Tibial nerve (tissue), 4 donors: ENCODE results near the gene APOBEC2.

Source experiments
- EP300 ChIP-seq, 2 donors: sonication (generic); formaldehyde crosslinking; IDR thresholded peaks; one replicate each; pipeline ENCODE4 v1.6.1; 2017; ENCODE audit warnings: antibody characterized with exemption in 2 of 2, mild to moderate bottlenecking in 1 of 2
- POLR2A ChIP-seq, 2 donors: fragments of 450-650 bp; IDR thresholded peaks; one replicate each; pipeline ENCODE4 v1.6.1; 2017; ENCODE audit warnings: antibody characterized with exemption in 2 of 2, mild to moderate bottlenecking in 2 of 2, moderate library complexity in 2 of 2
- TF ChIP-seq, protein P1 (sequence below), 5 experiments: fragments of 200-600 bp in 3 of 5; fragments of 450-650 bp in 2 of 5; sonication (generic) in 3 of 5; IDR thresholded peaks; one replicate each; pipeline ENCODE4 v1.5.1; 2016 to 2019; ENCODE audit warnings: antibody characterized with exemption in 5 of 5, mild to moderate bottlenecking in 3 of 5, moderate library complexity in 2 of 5

DNA sequence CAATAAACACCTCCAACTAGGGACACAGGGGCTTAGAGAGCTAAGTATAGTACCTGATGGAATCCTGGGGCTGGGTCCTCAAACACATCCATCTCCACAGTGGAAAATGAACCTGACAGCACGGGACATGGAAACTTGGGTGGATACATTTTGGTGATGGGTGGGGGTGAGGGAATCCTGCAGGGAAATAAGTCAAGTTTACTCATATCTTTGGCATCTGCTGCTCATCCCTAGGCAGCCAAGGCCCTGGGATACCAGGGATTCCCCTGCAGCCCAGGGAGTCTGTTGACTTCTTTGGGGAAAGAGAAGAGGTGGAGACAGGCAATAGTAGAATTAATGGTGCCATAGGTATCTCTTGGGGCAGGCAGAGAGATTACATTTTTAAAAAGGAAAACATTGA is 6.6 kb downstream of the APOBEC2 start:
- TF ChIP-seq, protein P1, sequence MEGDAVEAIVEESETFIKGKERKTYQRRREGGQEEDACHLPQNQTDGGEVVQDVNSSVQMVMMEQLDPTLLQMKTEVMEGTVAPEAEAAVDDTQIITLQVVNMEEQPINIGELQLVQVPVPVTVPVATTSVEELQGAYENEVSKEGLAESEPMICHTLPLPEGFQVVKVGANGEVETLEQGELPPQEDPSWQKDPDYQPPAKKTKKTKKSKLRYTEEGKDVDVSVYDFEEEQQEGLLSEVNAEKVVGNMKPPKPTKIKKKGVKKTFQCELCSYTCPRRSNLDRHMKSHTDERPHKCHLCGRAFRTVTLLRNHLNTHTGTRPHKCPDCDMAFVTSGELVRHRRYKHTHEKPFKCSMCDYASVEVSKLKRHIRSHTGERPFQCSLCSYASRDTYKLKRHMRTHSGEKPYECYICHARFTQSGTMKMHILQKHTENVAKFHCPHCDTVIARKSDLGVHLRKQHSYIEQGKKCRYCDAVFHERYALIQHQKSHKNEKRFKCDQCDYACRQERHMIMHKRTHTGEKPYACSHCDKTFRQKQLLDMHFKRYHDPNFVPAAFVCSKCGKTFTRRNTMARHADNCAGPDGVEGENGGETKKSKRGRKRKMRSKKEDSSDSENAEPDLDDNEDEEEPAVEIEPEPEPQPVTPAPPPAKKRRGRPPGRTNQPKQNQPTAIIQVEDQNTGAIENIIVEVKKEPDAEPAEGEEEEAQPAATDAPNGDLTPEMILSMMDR (IDR thresholded peaks at IDR 0.05), result no peak
- TF ChIP-seq POLR2A (IDR thresholded peaks at IDR 0.05), result no peak
- no peak for TF ChIP-seq EP300 (IDR thresholded peaks at IDR 0.05)
